HepG2 (cell line): ENCODE results near the gene PRR22. TPM values are rescaled to one million over a fixed set of nuclear protein-coding genes. Genes with fewer than 3 reads are reported as not detected.

Experiments used
- ARNTL ChIP-seq: sonication (generic); formaldehyde crosslinking; IDR thresholded peaks from 2 replicates; pipeline ENCODE4 v1.4.0; 2020; ENCODE audit warnings: mild to moderate bottlenecking, missing genetic modification reagents
- EEA1 ChIP-seq: sonication (generic); formaldehyde crosslinking; IDR thresholded peaks from 2 replicates; pipeline ENCODE4 v1.5.1; 2020; ENCODE audit warnings: mild to moderate bottlenecking, missing genetic modification reagents, borderline replicate concordance
- HHEX ChIP-seq: IDR thresholded peaks from 2 replicates; pipeline ENCODE4 v1.6.1; 2016; ENCODE audit warnings: control low read depth
- MIER3 ChIP-seq: IDR thresholded peaks from 2 replicates; pipeline ENCODE4 v1.6.1; 2016; ENCODE audit warnings: missing compliant biosample characterization, borderline replicate concordance
- RAD51 ChIP-seq: fragments of 450-650 bp; IDR thresholded peaks from 2 replicates; pipeline ENCODE4 v1.6.1; 2016; ENCODE audit warnings: borderline replicate concordance
- TBL1XR1 ChIP-seq: fragments of 150-350 bp; IDR thresholded peaks from 2 replicates; pipeline ENCODE4 v1.6.1; 2014; ENCODE audit warnings: borderline replicate concordance, low read length; ENCODE audit not compliant: partially characterized antibody
- ZC3H13 ChIP-seq: sonication (generic); formaldehyde crosslinking; IDR thresholded peaks from 2 replicates; pipeline ENCODE4 v1.8.1; 2023; ENCODE audit warnings: mild to moderate bottlenecking, missing genetic modification reagents, moderate library complexity
- ZFP90 ChIP-seq: sonication (generic); formaldehyde crosslinking; IDR thresholded peaks from 2 replicates; pipeline ENCODE4 v1.8.0; 2022; ENCODE audit warnings: missing genetic modification reagents, mild to moderate bottlenecking, inconsistent platforms, borderline replicate concordance
- ZNF224 ChIP-seq: sonication (generic); formaldehyde crosslinking; IDR thresholded peaks from 2 replicates; pipeline ENCODE4 v1.5.0; 2020; ENCODE audit warnings: mild to moderate bottlenecking, missing genetic modification reagents
- ZNF235 ChIP-seq: sonication (generic); formaldehyde crosslinking; IDR thresholded peaks from 2 replicates; pipeline ENCODE4 v1.8.1; 2023; ENCODE audit warnings: mild to moderate bottlenecking, missing genetic modification reagents, borderline replicate concordance
- ZNF558 ChIP-seq: sonication (generic); formaldehyde crosslinking; IDR thresholded peaks from 2 replicates; pipeline ENCODE4 v1.9.0; 2022; ENCODE audit warnings: mild to moderate bottlenecking, missing genetic modification reagents, borderline replicate concordance
- ZNF589 ChIP-seq: sonication (generic); formaldehyde crosslinking; conservative IDR thresholded peaks from 2 replicates; pipeline ENCODE4 v1.8.0; 2022; ENCODE audit warnings: mild to moderate bottlenecking, moderate library complexity, missing genetic modification reagents
- ZNF788 ChIP-seq: sonication (generic); formaldehyde crosslinking; IDR thresholded peaks from 2 replicates; pipeline ENCODE4 v1.5.0; 2020; ENCODE audit warnings: mild to moderate bottlenecking, missing genetic modification reagents, borderline replicate concordance
- polyA plus RNA-seq, 8 experiments: library from polyadenylated mRNA; depleted of rRNA in 3 of 8; stranded (reverse) in 7 of 8; unstranded in 1 of 8; fragments of >200 nt; fragmentation: Illumina TruSeq in 4 of 8; extraction: Trizol in 4 of 8; gene quantifications; 2 replicates each; pipeline versions ENCODE4 v1.2.1 to v1.2.3, GENCODE V29; 2011 to 2016; ENCODE audit warnings: low read depth in 4 of 8, missing spikeins in 1 of 8, mixed read lengths in 1 of 8; ENCODE audit not compliant: insufficient read depth in 1 of 8
- total RNA-seq, 5 experiments: library from RNA; depleted of rRNA; stranded (reverse); fragments of >200 nt; fragmentation: Illumina TruSeq; extraction: Trizol; gene quantifications; 2 replicates each; pipeline ENCODE4 v1.2.3, GENCODE V29; 2016; ENCODE audit warnings: low read depth in 1 of 5
- TF ChIP-seq, protein P1 (sequence below): sonication (generic); formaldehyde crosslinking; IDR thresholded peaks from 2 replicates; pipeline ENCODE4 v1.5.1; 2020; ENCODE audit warnings: mild to moderate bottlenecking, missing genetic modification reagents, moderate library complexity
- TF ChIP-seq, protein P2 (sequence below): sonication (generic); formaldehyde crosslinking; IDR thresholded peaks from 2 replicates; pipeline ENCODE4; 2020; ENCODE audit warnings: missing genetic modification reagents, mild to moderate bottlenecking, borderline replicate concordance
- TF ChIP-seq, protein P3 (sequence below): sonication (generic); formaldehyde crosslinking; IDR thresholded peaks from 2 replicates; pipeline ENCODE4 v1.8.1; 2023; ENCODE audit warnings: mild to moderate bottlenecking, missing genetic modification reagents
- TF ChIP-seq, protein P4 (sequence below): IDR thresholded peaks from 2 replicates; pipeline ENCODE4 v1.6.1; 2018; ENCODE audit warnings: missing genetic modification reagents
- TF ChIP-seq, protein P5 (sequence below): IDR thresholded peaks from 2 replicates; pipeline ENCODE4 v1.6.1; 2012; ENCODE audit warnings: inconsistent platforms

Gene PRR22
- total and polyA plus RNA-seq, 2 of the 13 experiments (the other 11 are each of a cell fraction or from before 2014, with no cell fraction given), result 0.84 to 2.3 TPM

DNA sequence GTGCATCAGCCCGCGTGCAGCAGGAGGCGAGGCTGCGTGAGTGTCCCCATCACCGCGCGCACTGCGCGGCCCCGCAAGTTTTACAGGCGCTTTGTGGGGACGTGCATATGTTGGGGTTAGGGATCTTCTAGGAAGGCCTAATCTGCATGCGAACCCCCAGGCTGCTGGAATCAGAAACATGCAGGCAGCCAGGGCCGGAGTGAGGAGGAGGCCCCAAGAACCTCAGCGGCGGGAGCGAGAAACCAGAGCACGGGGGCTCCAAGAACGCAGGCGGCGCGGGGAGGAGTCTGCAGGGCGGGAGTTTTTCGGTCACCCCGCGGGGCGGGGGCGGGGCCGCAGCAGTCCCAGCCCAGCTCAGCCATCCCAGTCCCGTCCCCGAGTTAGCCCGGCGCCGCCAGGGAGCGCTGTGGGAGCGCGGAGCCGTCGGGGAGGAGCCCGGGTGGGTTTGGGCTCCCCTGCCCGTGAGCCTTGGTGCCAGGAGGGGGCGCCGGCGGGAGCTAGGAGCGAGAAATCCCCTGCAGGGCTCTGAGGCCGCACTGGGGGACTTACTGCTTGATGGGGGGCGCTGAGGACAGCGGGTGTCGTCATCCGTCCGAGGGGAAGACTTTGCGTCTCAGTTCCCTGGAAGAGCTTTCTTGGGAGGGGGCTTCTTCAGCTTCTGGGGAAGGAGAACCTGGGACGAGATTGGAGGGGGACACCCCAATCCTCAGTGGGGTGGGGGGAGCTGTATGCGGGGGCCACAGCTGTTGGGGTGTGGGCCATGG lies 19.4 kb upstream of the PRR22 start (continued):
- TF ChIP-seq, protein P1, sequence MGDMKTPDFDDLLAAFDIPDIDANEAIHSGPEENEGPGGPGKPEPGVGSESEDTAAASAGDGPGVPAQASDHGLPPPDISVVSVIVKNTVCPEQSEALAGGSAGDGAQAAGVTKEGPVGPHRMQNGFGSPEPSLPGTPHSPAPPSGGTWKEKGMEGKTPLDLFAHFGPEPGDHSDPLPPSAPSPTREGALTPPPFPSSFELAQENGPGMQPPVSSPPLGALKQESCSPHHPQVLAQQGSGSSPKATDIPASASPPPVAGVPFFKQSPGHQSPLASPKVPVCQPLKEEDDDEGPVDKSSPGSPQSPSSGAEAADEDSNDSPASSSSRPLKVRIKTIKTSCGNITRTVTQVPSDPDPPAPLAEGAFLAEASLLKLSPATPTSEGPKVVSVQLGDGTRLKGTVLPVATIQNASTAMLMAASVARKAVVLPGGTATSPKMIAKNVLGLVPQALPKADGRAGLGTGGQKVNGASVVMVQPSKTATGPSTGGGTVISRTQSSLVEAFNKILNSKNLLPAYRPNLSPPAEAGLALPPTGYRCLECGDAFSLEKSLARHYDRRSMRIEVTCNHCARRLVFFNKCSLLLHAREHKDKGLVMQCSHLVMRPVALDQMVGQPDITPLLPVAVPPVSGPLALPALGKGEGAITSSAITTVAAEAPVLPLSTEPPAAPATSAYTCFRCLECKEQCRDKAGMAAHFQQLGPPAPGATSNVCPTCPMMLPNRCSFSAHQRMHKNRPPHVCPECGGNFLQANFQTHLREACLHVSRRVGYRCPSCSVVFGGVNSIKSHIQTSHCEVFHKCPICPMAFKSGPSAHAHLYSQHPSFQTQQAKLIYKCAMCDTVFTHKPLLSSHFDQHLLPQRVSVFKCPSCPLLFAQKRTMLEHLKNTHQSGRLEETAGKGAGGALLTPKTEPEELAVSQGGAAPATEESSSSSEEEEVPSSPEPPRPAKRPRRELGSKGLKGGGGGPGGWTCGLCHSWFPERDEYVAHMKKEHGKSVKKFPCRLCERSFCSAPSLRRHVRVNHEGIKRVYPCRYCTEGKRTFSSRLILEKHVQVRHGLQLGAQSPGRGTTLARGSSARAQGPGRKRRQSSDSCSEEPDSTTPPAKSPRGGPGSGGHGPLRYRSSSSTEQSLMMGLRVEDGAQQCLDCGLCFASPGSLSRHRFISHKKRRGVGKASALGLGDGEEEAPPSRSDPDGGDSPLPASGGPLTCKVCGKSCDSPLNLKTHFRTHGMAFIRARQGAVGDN, result peak; percentile 94
- 0 out of 2 replicates have a peak, but pooled peaks have one; percentile 66 for TF ChIP-seq EEA1 (CRISPR knock-in tag)
- TF ChIP-seq RAD51, result no peak
- 0 out of 2 replicates have a peak, but pooled peaks have one; percentile 76 for TF ChIP-seq ZNF558 (CRISPR knock-in tag)
- no peak for TF ChIP-seq TBL1XR1
- peak; percentile 77; the same call in 1 of the 2 replicates for TF ChIP-seq ZNF589
- TF ChIP-seq ZNF788, result peak; percentile 66; the same call in 1 of the 2 replicates
- peak; percentile 71 for TF ChIP-seq ARNTL
- no peak for TF ChIP-seq ZFP90
- no peak for TF ChIP-seq HHEX (CRISPR knock-in tag)
- TF ChIP-seq, protein P2, sequence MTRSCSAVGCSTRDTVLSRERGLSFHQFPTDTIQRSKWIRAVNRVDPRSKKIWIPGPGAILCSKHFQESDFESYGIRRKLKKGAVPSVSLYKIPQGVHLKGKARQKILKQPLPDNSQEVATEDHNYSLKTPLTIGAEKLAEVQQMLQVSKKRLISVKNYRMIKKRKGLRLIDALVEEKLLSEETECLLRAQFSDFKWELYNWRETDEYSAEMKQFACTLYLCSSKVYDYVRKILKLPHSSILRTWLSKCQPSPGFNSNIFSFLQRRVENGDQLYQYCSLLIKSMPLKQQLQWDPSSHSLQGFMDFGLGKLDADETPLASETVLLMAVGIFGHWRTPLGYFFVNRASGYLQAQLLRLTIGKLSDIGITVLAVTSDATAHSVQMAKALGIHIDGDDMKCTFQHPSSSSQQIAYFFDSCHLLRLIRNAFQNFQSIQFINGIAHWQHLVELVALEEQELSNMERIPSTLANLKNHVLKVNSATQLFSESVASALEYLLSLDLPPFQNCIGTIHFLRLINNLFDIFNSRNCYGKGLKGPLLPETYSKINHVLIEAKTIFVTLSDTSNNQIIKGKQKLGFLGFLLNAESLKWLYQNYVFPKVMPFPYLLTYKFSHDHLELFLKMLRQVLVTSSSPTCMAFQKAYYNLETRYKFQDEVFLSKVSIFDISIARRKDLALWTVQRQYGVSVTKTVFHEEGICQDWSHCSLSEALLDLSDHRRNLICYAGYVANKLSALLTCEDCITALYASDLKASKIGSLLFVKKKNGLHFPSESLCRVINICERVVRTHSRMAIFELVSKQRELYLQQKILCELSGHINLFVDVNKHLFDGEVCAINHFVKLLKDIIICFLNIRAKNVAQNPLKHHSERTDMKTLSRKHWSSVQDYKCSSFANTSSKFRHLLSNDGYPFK (CRISPR knock-in tag), result peak; percentile 62; the same call in 1 of the 2 replicates
- TF ChIP-seq ZNF235 (CRISPR knock-in tag), result peak; percentile 47; the same call in 1 of the 2 replicates
- peak; percentile 60; the same call in 1 of the 2 replicates for TF ChIP-seq ZNF224
- TF ChIP-seq, protein P3, sequence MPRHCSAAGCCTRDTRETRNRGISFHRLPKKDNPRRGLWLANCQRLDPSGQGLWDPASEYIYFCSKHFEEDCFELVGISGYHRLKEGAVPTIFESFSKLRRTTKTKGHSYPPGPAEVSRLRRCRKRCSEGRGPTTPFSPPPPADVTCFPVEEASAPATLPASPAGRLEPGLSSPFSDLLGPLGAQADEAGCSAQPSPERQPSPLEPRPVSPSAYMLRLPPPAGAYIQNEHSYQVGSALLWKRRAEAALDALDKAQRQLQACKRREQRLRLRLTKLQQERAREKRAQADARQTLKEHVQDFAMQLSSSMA (CRISPR knock-in tag), result no peak
- TF ChIP-seq MIER3 (CRISPR knock-in tag), result 0 out of 2 replicates have a peak, but pooled peaks have one; percentile 28
- TF ChIP-seq, protein P4, sequence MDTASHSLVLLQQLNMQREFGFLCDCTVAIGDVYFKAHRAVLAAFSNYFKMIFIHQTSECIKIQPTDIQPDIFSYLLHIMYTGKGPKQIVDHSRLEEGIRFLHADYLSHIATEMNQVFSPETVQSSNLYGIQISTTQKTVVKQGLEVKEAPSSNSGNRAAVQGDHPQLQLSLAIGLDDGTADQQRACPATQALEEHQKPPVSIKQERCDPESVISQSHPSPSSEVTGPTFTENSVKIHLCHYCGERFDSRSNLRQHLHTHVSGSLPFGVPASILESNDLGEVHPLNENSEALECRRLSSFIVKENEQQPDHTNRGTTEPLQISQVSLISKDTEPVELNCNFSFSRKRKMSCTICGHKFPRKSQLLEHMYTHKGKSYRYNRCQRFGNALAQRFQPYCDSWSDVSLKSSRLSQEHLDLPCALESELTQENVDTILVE, result peak; percentile 43; the same call in 1 of the 2 replicates
- TF ChIP-seq, protein P5, sequence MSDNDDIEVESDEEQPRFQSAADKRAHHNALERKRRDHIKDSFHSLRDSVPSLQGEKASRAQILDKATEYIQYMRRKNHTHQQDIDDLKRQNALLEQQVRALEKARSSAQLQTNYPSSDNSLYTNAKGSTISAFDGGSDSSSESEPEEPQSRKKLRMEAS, result peak; percentile 92
- TF ChIP-seq ZC3H13, result 0 out of 2 replicates have a peak, but pooled peaks have one; percentile 51
